Left colon (tissue), 2 donors: ENCODE data around the gene SLC3A2. TPM values are rescaled to one million over a fixed set of nuclear protein-coding genes. Genes with fewer than 3 reads are reported as not detected.
"Not testable (repeated sequence)": the region's sequence is repeated elsewhere in the genome, so short reads cannot be mapped to it uniquely, and the experiment has no call there.

Experiments used
- ATAC-seq: fragments of 200-7000 bp; cut with Tn5 transposase; one replicate; pipeline ENCODE4 v1.9.1; 2020; ENCODE audit warnings: mild to moderate bottlenecking, moderate library complexity
- DNase-seq, 2 donors: peaks; one replicate each; pipeline ENCODE4 v3.0.0-alpha.2; 2020
- intact Hi-C, 2 donors: fragments of 100-400 bp; cut with DNase I in 1 of 2; cut with micrococcal nuclease in 1 of 2; formaldehyde crosslinking; loops; one replicate each; pipeline versions ENCODE4 v1.11.2 to v1.14.0; 2022; cut with DNase I, micrococcal nuclease
- total RNA-seq, 2 donors: library from RNA; stranded (reverse); fragmentation: NEBNext Ultra II Directional; extraction: Animal tissue kit (Norgen Biotek cat#: 25700); gene quantifications; one replicate each; pipeline ENCODE4 v1.2.1, GENCODE V29; 2021
- donor health status: DM: no; HTN: no; CAD: no.
- donor health status: DM: yes; HTN: yes; CAD: no.

Gene SLC3A2
- total RNA-seq, 2 donors from 2014 or later, result 98.8 to 107 TPM

- ATAC-seq (no peak), DNase-seq (no peak)
- intact Hi-C loops, result no loop called here
Measured at GRCh38 chr11:62850911-62851806, 29.5 kb upstream of the SLC3A2 start.

DNA sequence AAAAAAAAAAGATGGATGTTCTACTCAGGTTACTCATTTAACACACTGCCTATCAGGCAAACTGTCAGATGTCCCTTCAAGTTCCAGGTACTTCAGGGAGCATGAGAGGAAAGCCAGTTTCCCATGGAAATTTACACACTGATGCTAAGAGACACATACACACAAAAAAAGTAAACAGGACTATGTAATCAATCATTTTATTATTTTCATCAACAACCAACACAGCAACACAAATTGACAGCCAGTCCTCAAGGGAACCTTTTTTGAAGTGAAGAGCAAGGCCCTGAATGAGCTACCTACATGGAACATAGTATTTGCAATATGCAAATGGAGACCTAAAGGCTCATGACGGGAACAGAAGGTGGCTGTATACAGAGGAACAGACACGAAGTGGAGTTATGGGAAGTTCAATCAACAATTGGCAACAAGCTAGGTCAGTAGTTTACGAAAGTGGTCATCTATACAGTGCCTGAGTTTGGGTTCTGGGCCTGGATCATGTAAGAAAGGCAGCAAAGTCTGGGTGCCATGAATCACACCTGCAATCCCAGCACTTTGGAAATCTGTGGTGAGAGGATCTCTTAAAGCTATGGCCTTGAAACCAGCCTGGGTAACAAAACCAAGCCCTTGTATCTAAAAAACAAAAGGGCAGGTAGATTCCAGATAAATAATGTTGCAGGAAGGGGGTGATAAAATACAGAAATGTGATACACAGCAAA is 28.7 kb upstream of the SLC3A2 start:
- intact Hi-C loops, result no loop called here
- no peak for DNase-seq
- ATAC-seq, result no peak

DNA sequence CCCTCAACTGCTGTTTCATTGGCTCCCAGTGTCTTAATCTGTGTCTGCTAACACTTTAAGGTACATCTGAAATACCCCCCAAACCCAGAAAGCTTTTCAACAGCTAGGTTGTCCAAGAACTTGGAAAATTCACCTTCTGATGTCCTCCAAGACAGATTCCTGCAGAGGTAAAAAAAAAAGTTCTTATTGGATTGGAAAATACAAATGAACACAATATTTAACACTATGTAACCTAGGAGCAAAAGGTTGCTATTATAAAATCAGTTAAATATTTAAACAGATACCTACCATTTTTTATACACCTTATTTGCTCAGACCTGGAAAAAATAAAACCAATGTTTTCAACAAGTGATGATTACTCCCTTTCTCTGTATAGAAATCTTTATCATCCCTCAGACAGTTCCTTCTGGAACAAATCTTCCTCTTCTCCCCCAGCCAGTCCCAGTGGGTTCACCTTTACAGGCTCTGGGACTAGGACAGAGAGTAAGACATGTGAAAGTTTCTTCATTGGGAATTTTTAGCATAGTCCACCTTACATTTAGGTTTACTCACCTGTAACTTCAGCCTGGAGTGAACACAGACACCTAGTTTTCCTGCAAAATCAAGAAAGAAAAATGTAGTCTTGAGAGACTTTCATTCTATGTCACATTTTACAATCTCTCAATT is 28.0 kb upstream of the SLC3A2 start:
- no peak for DNase-seq
- intact Hi-C loops, result no loop called here
- ATAC-seq, result no peak

GRCh38 chr11:62853279-62853965 is 27.3 kb upstream of the SLC3A2 start:
- intact Hi-C loops, result no loop called here
- no peak for ATAC-seq
- DNase-seq, result no peak

- intact Hi-C loops, result no loop called here
- DNase-seq (no peak), ATAC-seq (no peak)
Measured at GRCh38 chr11:62854013-62854824, 26.5 kb upstream of the SLC3A2 start.

DNA sequence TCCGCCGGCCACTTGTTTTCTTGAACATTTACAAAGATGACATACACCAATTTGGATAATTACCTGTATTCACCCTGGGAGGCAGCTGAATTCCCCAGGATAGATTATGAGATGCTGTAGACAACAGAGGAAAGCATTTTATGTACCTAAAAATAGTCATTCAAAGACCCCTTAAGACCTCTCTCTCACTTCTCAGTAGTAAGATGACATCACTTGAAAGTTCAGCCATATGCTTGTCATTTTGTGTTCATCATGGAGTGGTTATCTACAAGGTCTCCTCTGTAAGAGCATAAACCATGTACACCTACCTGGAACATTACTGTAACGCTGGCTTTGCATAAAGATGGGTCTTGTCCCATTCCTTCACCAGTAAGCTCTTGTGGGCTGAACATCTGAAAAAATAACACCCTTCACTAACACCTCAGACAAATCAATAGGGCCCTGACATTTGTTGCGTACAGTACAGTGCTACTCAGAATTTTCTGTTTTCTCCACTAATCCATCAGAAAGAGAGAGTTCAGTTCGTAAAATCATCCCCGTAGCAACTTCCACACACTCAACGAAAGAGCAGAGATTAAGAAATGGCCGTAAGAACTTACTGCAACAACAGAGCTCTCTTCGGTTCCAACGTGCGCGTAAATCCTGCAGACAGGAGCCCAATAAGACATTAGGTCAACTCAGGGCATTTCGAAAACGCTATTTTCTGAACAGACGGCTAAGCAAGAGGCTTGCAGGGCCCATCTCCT is 25.7 kb upstream of the SLC3A2 start:
- intact Hi-C loops, result no loop called here
- DNase-seq, result no peak
- peak; percentile 15 for ATAC-seq

DNA sequence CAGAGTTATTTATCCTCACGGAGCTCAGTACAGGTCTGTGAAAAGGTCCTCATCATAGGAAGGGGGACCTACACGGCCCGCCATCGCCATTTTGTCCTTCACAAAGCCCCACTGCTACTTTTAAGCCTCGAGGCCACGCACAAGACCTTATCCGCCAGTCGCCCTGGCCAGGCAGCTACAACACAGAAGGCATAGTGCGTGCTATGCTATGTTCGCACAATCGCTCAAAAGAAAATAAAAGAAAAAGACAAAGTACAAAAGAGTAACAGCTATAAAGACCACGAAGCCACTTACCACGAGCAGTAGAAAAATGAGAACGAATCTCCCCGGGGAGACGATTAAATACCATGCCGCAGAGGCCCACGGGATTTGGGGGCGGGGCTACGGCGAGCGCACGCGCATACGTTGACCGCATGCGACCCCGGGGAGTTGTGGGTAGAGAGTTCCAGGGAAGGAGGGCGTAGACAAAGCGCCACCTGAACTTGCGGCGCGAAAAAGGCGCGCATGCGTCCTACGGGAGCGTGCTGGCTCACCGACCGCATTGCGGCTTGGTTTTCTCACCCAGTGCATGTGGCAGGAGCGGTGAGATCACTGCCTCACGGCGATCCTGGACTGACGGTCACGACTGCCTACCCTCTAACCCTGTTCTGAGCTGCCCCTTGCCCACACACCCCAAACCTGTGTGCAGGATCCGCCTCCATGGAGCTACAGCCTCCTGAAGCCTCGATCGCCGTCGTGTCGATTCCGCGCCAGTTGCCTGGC is 24.9 kb upstream of the SLC3A2 start:
- intact Hi-C loops, result no loop called here
- DNase-seq, result peak; percentile 96 to 97
- peak; percentile 96 for ATAC-seq

GRCh38 chr11:62856333-62856895 is 24.3 kb upstream of the SLC3A2 start:
- ATAC-seq (peak; percentile 17), DNase-seq (no peak)
- intact Hi-C loops, result no loop called here

DNA sequence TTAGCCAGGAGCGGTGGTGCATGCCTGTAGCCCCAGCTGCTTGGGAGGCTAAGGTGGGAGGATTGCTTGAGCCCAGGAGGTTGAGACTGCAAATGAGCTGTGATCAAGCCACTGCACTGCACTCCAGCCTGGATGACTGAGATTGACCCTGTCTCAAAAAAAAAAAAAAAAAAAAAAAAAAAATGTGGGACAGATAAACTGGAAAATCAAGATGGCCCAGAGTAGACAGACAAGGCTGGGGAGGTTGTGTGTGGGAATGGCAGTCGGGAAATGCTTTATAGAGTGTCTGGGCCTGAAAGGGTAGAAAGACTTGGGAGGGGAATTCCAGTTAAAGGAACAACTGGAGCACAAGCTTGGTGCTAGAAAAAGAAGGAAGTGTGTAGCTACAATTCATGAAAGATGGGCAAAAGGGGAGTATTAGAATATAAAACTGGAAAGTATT is 23.1 kb upstream of the SLC3A2 start:
- DNase-seq, result no peak
- no peak for ATAC-seq
- intact Hi-C loops, result no loop called here

GRCh38 chr11:62858201-62858600 is 22.5 kb upstream of the SLC3A2 start:
- intact Hi-C loops, result no loop called here
- DNase-seq (no peak), ATAC-seq (no peak)

DNA sequence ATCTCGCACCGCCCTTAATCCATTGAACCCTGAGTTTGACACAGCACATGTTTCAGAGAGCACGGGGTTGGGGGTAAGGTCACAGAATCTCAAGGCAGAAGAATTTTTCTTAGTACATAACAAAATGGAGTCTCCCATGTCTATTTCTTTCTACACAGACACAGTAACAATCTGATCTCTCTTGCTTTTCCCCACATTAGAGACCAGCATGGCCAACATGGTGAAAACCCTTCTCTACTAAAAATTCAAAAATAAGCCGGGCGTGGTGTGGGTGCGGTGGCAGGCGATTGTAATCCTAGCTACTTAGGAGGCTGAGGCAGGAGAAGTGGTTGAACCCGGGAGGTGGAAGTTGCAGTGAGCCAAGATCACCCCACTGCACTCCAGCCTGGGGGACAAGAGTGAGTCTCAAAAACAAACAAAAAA is 21.4 kb upstream of the SLC3A2 start:
- intact Hi-C loops, DNase-seq, ATAC-seq: not testable (repeated sequence)

DNA sequence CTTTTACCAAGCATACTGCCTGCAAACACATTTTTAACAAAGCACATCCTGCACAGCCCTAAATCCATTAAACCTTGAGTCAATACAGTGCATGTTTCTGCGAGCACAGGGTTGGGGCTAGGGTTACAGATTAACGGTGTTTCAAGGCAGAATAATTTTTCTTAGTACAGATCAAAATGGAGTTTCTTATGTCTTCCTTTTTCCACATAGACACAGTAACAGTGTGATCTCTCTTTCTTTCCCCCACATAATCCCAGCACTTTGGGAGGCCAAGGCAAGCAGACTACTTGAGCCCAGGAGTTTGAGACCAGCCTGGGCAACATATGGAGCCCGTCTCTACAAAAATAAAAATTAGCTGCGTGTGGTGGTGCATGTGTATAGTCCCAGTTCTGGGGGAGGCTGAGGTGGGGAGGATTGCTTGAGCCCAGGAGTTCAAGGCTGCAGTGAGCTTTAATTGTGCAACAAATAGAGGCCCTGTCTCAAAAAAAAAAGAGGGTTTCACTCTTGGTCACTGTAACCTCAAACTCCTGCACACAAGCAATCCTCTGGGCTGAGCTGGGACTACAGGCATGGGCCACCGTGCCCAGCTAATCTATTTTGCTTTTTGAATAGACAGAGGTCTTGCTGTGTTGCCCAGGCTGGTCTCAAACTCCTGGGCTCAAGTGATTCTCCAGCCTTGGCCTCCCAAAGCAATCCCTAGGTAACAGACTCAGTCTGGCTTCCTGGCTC is 19.7 kb upstream of the SLC3A2 start:
- ATAC-seq, result no peak
- intact Hi-C loops, result loop anchor here in 1 of 2 donors (5.0 kb wide), 1 partner anchor 74 kb away; the partner anchor contains the start of gene TMEM179B
- no peak for DNase-seq

GRCh38 chr11:62861564-62862192 is 19.0 kb upstream of the SLC3A2 start:
- ATAC-seq, DNase-seq: not testable (repeated sequence)
- intact Hi-C loops, result loop anchor here in 1 of 2 donors (5.0 kb wide), 1 partner anchor 74 kb away; the partner anchor contains the start of gene TMEM179B

GRCh38 chr11:62863687-62864335 is 16.9 kb upstream of the SLC3A2 start:
- ATAC-seq (no peak), DNase-seq (no peak)
- intact Hi-C loops, result loop anchor here in 1 of 2 donors (5.0 kb wide), 1 partner anchor 77 kb away; the partner anchor contains the start of gene TMEM179B

- ATAC-seq (no peak), DNase-seq (no peak)
- intact Hi-C loops, result no loop called here
Measured at GRCh38 chr11:62865635-62866034, 15.1 kb upstream of the SLC3A2 start.
